Skeletal muscle satellite cell (primary cell): ENCODE data around the gene GALNT13.

Experiments
- H3K27me3 ChIP-seq: 2 replicates; pipeline ENCODE4 v1.7.0; 2013; ENCODE audit warnings: low read length; ENCODE audit not compliant: control insufficient read depth, insufficient read depth
- H3K36me3 ChIP-seq: 2 replicates; pipeline ENCODE4 v1.7.0; 2013; ENCODE audit warnings: mild to moderate bottlenecking, control low read depth, low read length; ENCODE audit not compliant: insufficient read depth
- H3K4me1 ChIP-seq: 2 replicates; pipeline ENCODE4 v1.7.0; 2013; ENCODE audit warnings: low read length; ENCODE audit not compliant: control insufficient read depth, insufficient read depth
- H3K4me2 ChIP-seq: 2 replicates; pipeline ENCODE4 v1.7.0; 2013; ENCODE audit warnings: mild to moderate bottlenecking, low read length
- H3K4me3 ChIP-seq: 2 replicates; pipeline ENCODE4 v1.7.0; 2013; ENCODE audit warnings: low read length
- H3K9ac ChIP-seq: 2 replicates; pipeline ENCODE4 v1.7.0; 2013; ENCODE audit warnings: mild to moderate bottlenecking, low read depth, low read length, moderate library complexity
- H3K9me3 ChIP-seq: replicated peaks from 2 replicates; pipeline ENCODE4 v1.7.0; 2013; ENCODE audit warnings: mild to moderate bottlenecking, control low read depth, low read length

Gene GALNT13

DNA sequence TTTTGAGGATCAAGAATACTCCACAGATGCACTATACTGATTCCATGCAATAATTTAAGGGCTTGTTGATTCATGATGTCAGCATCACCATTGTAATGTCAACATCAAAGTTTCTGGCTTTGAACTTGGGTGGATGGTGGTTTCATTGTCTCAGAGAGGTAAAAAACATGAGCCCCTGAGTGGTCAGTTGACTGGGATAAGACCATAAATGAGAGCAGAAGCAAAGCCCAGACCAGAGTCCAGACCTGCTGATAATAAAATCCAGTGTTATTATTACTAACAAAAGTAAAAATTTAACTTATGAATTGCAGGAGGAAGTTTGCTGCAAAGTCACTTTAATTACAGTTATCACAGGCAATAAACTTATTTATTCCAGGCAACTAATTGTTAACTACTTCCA, 358.2 kb downstream of the GALNT13 start:
- Histone ChIP-seq H3K9ac (no peak overlapping the region), H3K36me3 (no peaks in the 10 kb centered on the region), H3K27me3 (no peaks in the 10 kb centered on the region), H3K4me1 (no peaks in the 10 kb centered on the region), H3K4me2 (no peak overlapping the region), H3K9me3 (no peaks in the 10 kb centered on the region), H3K4me3 (no peak overlapping the region)

GRCh38 chr2:154231021-154231420, 359.3 kb downstream of the GALNT13 start:
- no peaks in the 10 kb centered on the region for H3K27me3 ChIP-seq
- no peaks in the 10 kb centered on the region for H3K9me3 ChIP-seq
- no peak overlapping the region for H3K4me3 ChIP-seq
- no peaks in the 10 kb centered on the region for H3K36me3 ChIP-seq
- no peak overlapping the region for H3K4me2 ChIP-seq
- H3K4me1 ChIP-seq: no peaks in the 10 kb centered on the region
- H3K9ac ChIP-seq: no peak overlapping the region

DNA sequence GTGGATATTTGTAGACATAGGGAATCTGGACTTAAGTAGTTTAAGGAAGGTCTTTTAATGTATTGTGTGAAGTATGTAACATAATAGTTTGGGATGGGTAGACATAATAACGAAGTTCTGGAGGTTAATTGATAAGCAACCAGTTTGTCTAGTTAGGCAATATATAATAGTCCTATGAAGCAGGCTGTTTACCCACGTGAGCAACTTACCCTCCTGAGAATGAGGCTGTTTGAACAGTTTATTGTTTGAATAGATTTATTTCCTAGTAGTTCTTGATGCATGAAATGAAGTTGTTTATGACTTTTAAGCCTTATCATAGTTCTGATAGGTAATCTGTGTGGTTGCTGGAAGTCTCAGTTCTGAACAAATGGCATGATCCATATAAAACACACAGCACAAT, 361.5 kb downstream of the GALNT13 start:
- Histone ChIP-seq H3K4me2 (no peak overlapping the region), H3K4me3 (no peak overlapping the region), H3K36me3 (no peaks in the 10 kb centered on the region), H3K9ac (no peak overlapping the region), H3K27me3 (no peaks in the 10 kb centered on the region), H3K4me1 (no peaks in the 10 kb centered on the region), H3K9me3 (no peaks in the 10 kb centered on the region)

- no peaks in the 10 kb centered on the region for H3K9me3 ChIP-seq
- no peak overlapping the region for H3K4me3 ChIP-seq
- no peak overlapping the region for H3K4me2 ChIP-seq
- no peaks in the 10 kb centered on the region for H3K36me3 ChIP-seq
- no peaks in the 10 kb centered on the region for H3K4me1 ChIP-seq
- no peak overlapping the region for H3K9ac ChIP-seq
- H3K27me3 ChIP-seq: no peaks in the 10 kb centered on the region
Observed at GRCh38 chr2:154238252-154238651, 366.5 kb downstream of the GALNT13 start.

- H3K4me1 ChIP-seq: no peaks in the 10 kb centered on the region
- no peaks in the 10 kb centered on the region for H3K36me3 ChIP-seq
- no peak overlapping the region for H3K4me3 ChIP-seq
- H3K4me2 ChIP-seq: no peak overlapping the region
- no peaks in the 10 kb centered on the region for H3K27me3 ChIP-seq
- H3K9me3 ChIP-seq: no peaks in the 10 kb centered on the region
- no peak overlapping the region for H3K9ac ChIP-seq
Observed at GRCh38 chr2:154240316-154240715, 368.6 kb downstream of the GALNT13 start.

GRCh38 chr2:154240921-154241379, 369.2 kb downstream of the GALNT13 start:
- no peaks in the 10 kb centered on the region for H3K27me3 ChIP-seq
- H3K4me1 ChIP-seq: no peaks in the 10 kb centered on the region
- H3K9me3 ChIP-seq: no peaks in the 10 kb centered on the region
- H3K4me2 ChIP-seq: no peak overlapping the region
- H3K36me3 ChIP-seq: no peaks in the 10 kb centered on the region
- no peak overlapping the region for H3K4me3 ChIP-seq
- H3K9ac ChIP-seq: no peak overlapping the region

DNA sequence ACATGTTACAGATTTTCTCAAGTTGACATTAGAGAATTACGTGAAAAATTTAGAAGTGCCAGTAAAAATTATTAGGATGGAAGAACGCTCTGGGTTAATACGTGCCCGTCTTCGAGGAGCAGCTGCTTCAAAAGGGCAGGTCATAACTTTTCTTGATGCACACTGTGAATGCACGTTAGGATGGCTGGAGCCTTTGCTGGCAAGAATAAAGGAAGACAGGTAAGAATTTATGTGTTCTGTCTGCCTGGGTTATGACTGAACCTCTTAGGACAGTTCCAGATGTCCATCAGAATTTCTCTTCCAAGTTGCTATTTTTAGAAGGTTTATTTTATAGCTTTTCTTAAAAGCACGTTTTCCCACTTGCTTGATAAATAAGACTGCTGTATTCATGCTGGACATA, 371.0 kb downstream of the GALNT13 start:
- H3K36me3 ChIP-seq: no peaks in the 10 kb centered on the region
- no peak overlapping the region for H3K4me2 ChIP-seq
- H3K27me3 ChIP-seq: no peaks in the 10 kb centered on the region
- H3K9me3 ChIP-seq: no peaks in the 10 kb centered on the region
- no peak overlapping the region for H3K4me3 ChIP-seq
- H3K9ac ChIP-seq: no peak overlapping the region
- H3K4me1 ChIP-seq: no peaks in the 10 kb centered on the region

GRCh38 chr2:154243685-154244084, 372.0 kb downstream of the GALNT13 start:
- Histone ChIP-seq H3K36me3 (no peaks in the 10 kb centered on the region), H3K9me3 (no peaks in the 10 kb centered on the region), H3K4me1 (no peaks in the 10 kb centered on the region), H3K4me3 (no peak overlapping the region), H3K9ac (no peak overlapping the region), H3K27me3 (no peaks in the 10 kb centered on the region), H3K4me2 (no peak overlapping the region)

DNA sequence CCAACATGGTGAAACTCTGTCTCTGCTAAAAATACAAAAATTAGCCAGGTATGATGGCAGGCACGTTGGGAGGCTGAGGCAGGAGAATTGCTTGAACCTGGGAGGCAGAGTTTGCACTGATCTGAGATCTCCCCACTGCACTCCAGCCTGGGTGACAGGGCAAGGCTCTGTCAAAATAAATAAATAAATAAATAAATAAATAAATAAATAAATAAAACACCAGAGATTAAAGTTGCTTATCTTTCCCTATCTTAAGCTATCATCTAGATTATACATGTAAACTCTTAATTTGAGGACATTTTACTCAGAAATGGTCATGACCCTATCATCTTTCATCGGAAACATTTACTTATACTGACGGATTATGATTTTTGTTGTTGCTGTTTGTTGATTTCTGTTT, 373.2 kb downstream of the GALNT13 start:
- no peak overlapping the region for H3K4me2 ChIP-seq
- no peaks in the 10 kb centered on the region for H3K4me1 ChIP-seq
- no peaks in the 10 kb centered on the region for H3K9me3 ChIP-seq
- no peak overlapping the region for H3K4me3 ChIP-seq
- no peaks in the 10 kb centered on the region for H3K27me3 ChIP-seq
- no peaks in the 10 kb centered on the region for H3K36me3 ChIP-seq
- H3K9ac ChIP-seq: no peak overlapping the region

DNA sequence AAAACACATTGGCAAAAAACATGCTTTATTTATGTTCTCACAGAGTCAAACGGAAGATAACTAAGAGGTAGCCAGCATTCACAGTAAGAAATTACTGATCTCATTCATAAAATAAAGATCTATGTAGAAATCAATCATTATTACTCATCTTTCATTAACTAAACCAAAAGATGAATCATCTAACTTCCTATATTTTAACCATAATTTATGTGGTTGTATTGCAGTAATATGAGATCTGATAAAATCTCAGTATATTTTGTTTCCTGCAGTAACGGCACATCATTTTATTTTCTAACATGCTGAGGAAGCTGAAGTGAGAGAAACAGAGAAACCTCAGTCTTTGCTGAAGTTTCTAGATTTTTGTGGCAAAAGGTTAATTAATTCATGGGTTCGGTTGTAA, 375.8 kb downstream of the GALNT13 start:
- Histone ChIP-seq H3K36me3 (no peaks in the 10 kb centered on the region), H3K9me3 (no peaks in the 10 kb centered on the region), H3K4me3 (no peak overlapping the region), H3K4me1 (no peaks in the 10 kb centered on the region), H3K9ac (no peak overlapping the region), H3K4me2 (no peak overlapping the region), H3K27me3 (no peaks in the 10 kb centered on the region)

DNA sequence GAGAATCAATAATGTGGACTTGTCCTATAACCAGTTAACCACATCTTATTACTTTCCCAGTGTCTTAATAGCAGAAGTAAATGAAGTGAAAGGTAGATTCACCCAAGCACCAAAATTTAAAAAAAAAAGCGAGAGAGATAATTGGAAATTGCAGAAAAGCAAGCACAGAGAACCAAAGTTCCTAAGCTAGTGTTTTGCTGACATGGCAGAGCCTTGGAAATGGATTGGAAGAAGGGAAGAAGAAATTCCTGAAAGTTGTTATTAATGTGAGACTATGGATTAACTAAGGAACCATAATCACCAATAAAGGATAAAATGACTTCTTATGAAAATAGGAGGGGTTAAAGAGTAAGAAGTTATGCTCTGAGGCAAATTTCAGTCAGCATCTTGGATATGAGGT, 384.4 kb downstream of the GALNT13 start:
- H3K4me3 ChIP-seq: no peak overlapping the region
- no peak overlapping the region for H3K9ac ChIP-seq
- H3K4me2 ChIP-seq: no peak overlapping the region

DNA sequence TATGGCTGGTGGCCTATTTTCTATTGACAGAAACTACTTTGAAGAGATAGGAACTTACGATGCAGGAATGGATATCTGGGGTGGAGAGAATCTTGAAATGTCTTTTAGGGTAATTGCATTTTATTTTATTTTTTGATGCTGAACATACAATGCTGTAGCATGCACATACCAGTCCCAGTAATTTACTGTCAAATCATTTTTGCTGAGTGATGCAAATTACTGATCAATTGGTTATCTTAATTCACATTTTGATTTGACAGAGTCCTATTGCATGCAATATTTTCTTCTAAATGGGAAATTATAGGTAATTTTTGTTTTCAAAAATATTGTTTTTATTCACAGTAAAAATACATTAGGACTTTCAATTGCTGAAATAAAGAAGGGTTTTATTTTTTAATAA, 387.3 kb downstream of the GALNT13 start:
- Histone ChIP-seq H3K9me3 (no peaks in the 10 kb centered on the region), H3K4me2 (no peak overlapping the region), H3K9ac (no peak overlapping the region), H3K36me3 (no peaks in the 10 kb centered on the region), H3K4me3 (no peak overlapping the region), H3K4me1 (no peaks in the 10 kb centered on the region), H3K27me3 (no peaks in the 10 kb centered on the region)

More for the DNA sequence above, 384.4 kb downstream of the GALNT13 start:
- Histone ChIP-seq H3K4me1 (no peaks in the 10 kb centered on the region), H3K9me3 (no peaks in the 10 kb centered on the region), H3K27me3 (no peaks in the 10 kb centered on the region), H3K36me3 (no peaks in the 10 kb centered on the region)
